H9 (cell line): Measurements from ENCODE around the gene FNIP1. TPM values are rescaled to one million over a fixed set of nuclear protein-coding genes. Genes with fewer than 3 reads are reported as not detected.

Source experiments
- DNase-seq: peaks from one replicate; pipeline ENCODE4 v3.0.0-alpha.2; 2017
- H2AFZ ChIP-seq: one replicate; pipeline ENCODE4 v1.6.1; 2013; ENCODE audit warnings: mild to moderate bottlenecking, low read length, control low read depth, moderate library complexity
- H2AK5ac ChIP-seq: 2 replicates; pipeline ENCODE4 v1.6.1; 2013; ENCODE audit warnings: low read length, control low read depth, mixed read lengths; ENCODE audit not compliant: insufficient read length
- H2BK120ac ChIP-seq: one replicate; pipeline ENCODE4 v1.6.1; 2013; ENCODE audit warnings: low read depth, mild to moderate bottlenecking, low read length, control low read depth, inconsistent platforms; ENCODE audit not compliant: poor library complexity, severe bottlenecking
- H2BK12ac ChIP-seq: 2 replicates; pipeline ENCODE4 v1.6.1; 2013; ENCODE audit warnings: low read length, control low read depth, mixed read lengths, low read depth; ENCODE audit not compliant: insufficient read length
- H2BK15ac ChIP-seq: 2 replicates; pipeline ENCODE4 v1.6.1; 2013; ENCODE audit warnings: low read depth, low read length, control low read depth
- H2BK20ac ChIP-seq: one replicate; pipeline ENCODE4 v1.6.1; 2013; ENCODE audit warnings: low read depth, mild to moderate bottlenecking, low read length, control low read depth, inconsistent platforms; ENCODE audit not compliant: poor library complexity, severe bottlenecking
- H2BK5ac ChIP-seq: 2 replicates; pipeline ENCODE4 v1.6.1; 2013; ENCODE audit warnings: low read length, control low read depth, mixed read lengths; ENCODE audit not compliant: insufficient read length
- H3K14ac ChIP-seq: 2 replicates; pipeline ENCODE4 v1.6.1; 2013; ENCODE audit warnings: low read length, control low read depth; ENCODE audit not compliant: insufficient read depth
- H3K18ac ChIP-seq: 2 replicates; pipeline ENCODE4 v1.6.1; 2013; ENCODE audit warnings: low read depth, mild to moderate bottlenecking, mixed read lengths, low read length, control low read depth; ENCODE audit not compliant: insufficient read length
- H3K23ac ChIP-seq: 2 replicates; pipeline ENCODE4 v1.6.1; 2013; ENCODE audit warnings: low read length, control low read depth, mixed read lengths, low read depth; ENCODE audit not compliant: insufficient read length
- H3K23me2 ChIP-seq: 2 replicates; pipeline ENCODE4 v1.6.1; 2013; ENCODE audit warnings: low read depth, mild to moderate bottlenecking, mixed read lengths, low read length, control low read depth; ENCODE audit not compliant: insufficient read length, poor library complexity, severe bottlenecking
- H3K27ac ChIP-seq: 2 replicates; pipeline ENCODE4 v1.5.1; 2013; ENCODE audit warnings: low read length, control low read depth, mixed read lengths, low read depth; ENCODE audit not compliant: insufficient read length
- H3K27me3 ChIP-seq: 2 replicates; pipeline ENCODE4 v1.6.1; 2013; ENCODE audit warnings: low read length, control low read depth, inconsistent platforms; ENCODE audit not compliant: insufficient read depth
- H3K4ac ChIP-seq: 2 replicates; pipeline ENCODE4 v1.6.1; 2013; ENCODE audit warnings: low read depth, mild to moderate bottlenecking, control low read depth, inconsistent platforms, low read length, moderate library complexity
- H3K4me1 ChIP-seq: 2 replicates; pipeline ENCODE4 v1.6.1; 2013; ENCODE audit warnings: low read length, control low read depth, inconsistent platforms; ENCODE audit not compliant: insufficient read depth
- H3K4me2 ChIP-seq: 2 replicates; pipeline ENCODE4 v1.6.1; 2013; ENCODE audit warnings: low read length, control low read depth, mixed read lengths; ENCODE audit not compliant: insufficient read length, insufficient read depth
- H3K56ac ChIP-seq: 2 replicates; pipeline ENCODE4 v1.6.1; 2013; ENCODE audit warnings: low read depth, mild to moderate bottlenecking, mixed read lengths, low read length, control low read depth; ENCODE audit not compliant: insufficient read length
- H3K79me1 ChIP-seq: 2 replicates; pipeline ENCODE4 v1.6.1; 2013; ENCODE audit warnings: low read depth, mild to moderate bottlenecking, moderate library complexity, low read length, control low read depth, inconsistent platforms; ENCODE audit not compliant: insufficient read depth, poor library complexity, severe bottlenecking
- H3K79me2 ChIP-seq: 2 replicates; pipeline ENCODE4 v1.6.1; 2013; ENCODE audit warnings: low read length, control low read depth, inconsistent platforms; ENCODE audit not compliant: insufficient read depth
- H3K9ac ChIP-seq: 2 replicates; pipeline ENCODE4 v1.6.1; 2013; ENCODE audit warnings: low read length, control low read depth, mixed read lengths; ENCODE audit not compliant: insufficient read length; ENCODE audit errors: extremely low read depth
- H3K9me3 ChIP-seq: one replicate; pipeline ENCODE4 v1.6.1; 2013; ENCODE audit warnings: low read depth, low read length, inconsistent platforms; ENCODE audit not compliant: control insufficient read depth
- H3T11ph ChIP-seq: one replicate; pipeline ENCODE4 v1.6.1; 2013; ENCODE audit warnings: mild to moderate bottlenecking, low read length, control low read depth, inconsistent platforms
- H4K20me1 ChIP-seq: one replicate; pipeline ENCODE4 v1.6.1; 2013; ENCODE audit not compliant: control insufficient read depth, insufficient read length, insufficient read depth
- H4K5ac ChIP-seq: 2 replicates; pipeline ENCODE4 v1.6.1; 2013; ENCODE audit warnings: low read depth, mild to moderate bottlenecking, mixed read lengths, low read length, control low read depth; ENCODE audit not compliant: insufficient read length
- H4K8ac ChIP-seq: replicated peaks from 2 replicates; pipeline ENCODE4 v1.6.1; 2013; ENCODE audit warnings: low read length, control low read depth, mixed read lengths, low read depth; ENCODE audit not compliant: insufficient read length
- H4K91ac ChIP-seq: 2 replicates; pipeline ENCODE4 v1.6.1; 2013; ENCODE audit warnings: low read depth, mild to moderate bottlenecking, moderate library complexity, mixed read lengths, low read length, control low read depth; ENCODE audit not compliant: insufficient read length
- H3K27ac Mint-ChIP-seq, 3 experiments: 2 replicates in 2 of 3; 3 replicates in 1 of 3; pipeline ENCODE4 v1.8.0; 2020 to 2021; ENCODE audit warnings: mixed read lengths in 3 of 3, mild to moderate bottlenecking in 1 of 3, moderate library complexity in 1 of 3
- H3K27me3 Mint-ChIP-seq: 2 replicates; pipeline ENCODE4 v1.8.0; 2021; ENCODE audit warnings: low read depth, mild to moderate bottlenecking, moderate library complexity, mixed read lengths
- H3K36me3 Mint-ChIP-seq, 3 experiments: 2 replicates in 2 of 3; 3 replicates in 1 of 3; pipeline ENCODE4 v1.8.0; 2020 to 2021; ENCODE audit warnings: low read depth in 3 of 3, mixed read lengths in 3 of 3; ENCODE audit not compliant: insufficient read depth in 1 of 3
- H3K4me1 Mint-ChIP-seq, 2 experiments: 2 replicates each; pipeline ENCODE4 v1.8.0; 2020; ENCODE audit warnings: mixed read lengths in 2 of 2
- H3K4me3 Mint-ChIP-seq, 2 experiments: 2 replicates in 1 of 2; 3 replicates in 1 of 2; pipeline ENCODE4 v1.8.0; 2020 to 2021; ENCODE audit warnings: mild to moderate bottlenecking in 2 of 2, mixed read lengths in 2 of 2, moderate library complexity in 1 of 2
- H3K9me3 Mint-ChIP-seq, 2 experiments: 2 replicates in 1 of 2; 3 replicates in 1 of 2; pipeline ENCODE4 v1.8.0; 2020; ENCODE audit warnings: mild to moderate bottlenecking in 2 of 2, mixed read lengths in 2 of 2, moderate library complexity in 1 of 2
- WGBS: extraction: QIAGEN DNeasy Blood & Tissue Kit; methylation state at CpG from one replicate; pipeline ENCODE4 v1.1.7; 2013; ENCODE audit warnings: missing lambda C conversion rate, low lambda C conversion rate, mixed read lengths; ENCODE audit not compliant: insufficient read length; ENCODE audit errors: extremely low coverage; 5-methylcytosine and 5-hydroxymethylcytosine counted together
- long read RNA-seq: library from polyadenylated mRNA; unstranded; transcript quantifications from one replicate; pipeline ENCODE4 v2.0.0, GENCODE V29; 2020
- total RNA-seq: library from RNA; stranded (reverse); gene quantifications from 2 replicates; pipeline ENCODE4 v1.2.1, GENCODE V29; 2021
- TF ChIP-seq, protein P1 (sequence below): fragments of 200-600 bp; sonication (generic); conservative IDR thresholded peaks from 3 replicates; pipeline ENCODE4 v1.8.0; 2021; ENCODE audit warnings: antibody characterized with exemption, mild to moderate bottlenecking

Gene FNIP1
- 13.4 TPM in 2 replicates for total RNA-seq
- long read RNA-seq, partial matches to known transcripts = 4 of 12 reads
- long read RNA-seq, other reads (novel, unspliced or antisense) = 4 of 12 reads

DNA sequence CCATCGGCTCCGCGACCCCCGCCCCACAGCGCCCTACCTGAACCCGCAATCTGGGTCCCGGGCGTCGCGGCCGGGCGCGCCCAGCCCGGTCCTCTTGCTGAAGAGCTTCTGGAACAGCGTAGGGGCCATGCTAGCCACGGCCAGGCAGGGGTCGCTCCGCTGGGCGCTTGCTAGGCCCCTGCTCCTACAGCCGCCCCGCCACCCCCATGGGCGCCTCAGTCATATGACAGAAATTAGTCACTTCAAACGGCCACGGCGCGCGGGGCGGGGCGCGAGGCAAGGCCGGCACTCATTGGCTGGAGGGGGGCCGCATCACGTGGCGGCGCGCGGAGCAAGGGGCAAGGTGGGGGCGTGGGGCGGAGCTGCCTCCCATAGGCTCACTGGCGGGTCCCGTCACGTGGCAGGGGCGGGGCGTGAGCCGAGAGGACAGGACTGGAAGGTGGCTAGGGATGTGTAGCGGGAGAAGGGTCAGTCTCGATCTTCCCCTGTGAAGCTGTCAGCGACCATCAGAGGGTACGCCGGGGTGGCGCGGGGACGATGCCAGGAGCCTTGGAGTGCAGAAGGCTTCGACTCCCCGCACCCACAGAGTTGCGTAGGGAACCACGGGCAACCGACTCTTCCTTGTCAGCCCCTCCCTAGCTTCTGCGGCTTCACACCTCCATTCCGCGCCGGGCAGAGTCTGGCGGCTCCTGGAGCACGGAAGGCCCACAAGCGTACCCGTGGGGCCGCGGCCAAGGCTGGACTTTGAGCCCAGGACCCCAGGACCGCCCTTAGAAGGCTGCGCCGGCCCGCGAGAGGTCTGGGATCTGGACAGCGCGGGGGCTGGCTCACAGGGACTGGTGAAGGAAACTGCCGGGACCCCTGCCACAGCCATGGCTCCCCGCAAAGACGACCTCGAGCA is at the start of gene FNIP1:
Gene FNIP1, minus strand, starts transcription at position 225 of the 901 bp plus-strand sequence. Its CDS starts 96 bp downstream, at position 129.
- Histone ChIP-seq H3K79me1 (peaks cover 3% of the 10 kb centered on the region), H3K79me2 (no peaks in the 10 kb centered on the region; the same call in 1 of the 2 replicates), H2BK120ac (no peak within 1 kb of the TSS), H3K9ac (peak within 1 kb of the TSS; percentile 90), H2AFZ (no peak within 1 kb of the TSS), H2BK5ac (no peak within 1 kb of the TSS), H2AK5ac (no peak within 1 kb of the TSS), H4K8ac (no peak within 1 kb of the TSS), H2BK15ac (no peak within 1 kb of the TSS), H3K4me1 (no peaks in the 10 kb centered on the region), H3K27ac (no peak within 1 kb of the TSS), H3K14ac (peak within 1 kb of the TSS; percentile 84), H3K18ac (peak within 1 kb of the TSS; percentile 63), H3K4me2 (peak within 1 kb of the TSS; percentile 92), H3K4ac (no peak within 1 kb of the TSS), H2BK20ac (no peak within 1 kb of the TSS), H4K20me1 (no peaks in the 10 kb centered on the region), H3K56ac (no peak within 1 kb of the TSS), H3K27me3 (no peaks in the 10 kb centered on the region), H2BK12ac (no peak within 1 kb of the TSS), H3K9me3 (no peaks in the 10 kb centered on the region), H4K91ac (no peak within 1 kb of the TSS), H3K23ac (no peak within 1 kb of the TSS), H4K5ac (no peak within 1 kb of the TSS), H3T11ph (no peak within 1 kb of the TSS), H3K23me2 (peaks cover 6% of the 10 kb centered on the region)
- H3K9me3 Mint-ChIP-seq = no peaks in the 10 kb centered on the region
- peak within 1 kb of the TSS; percentile 90 to 98 for H3K4me3 Mint-ChIP-seq
- peaks cover 0 to 4% (median 0%) of the 10 kb centered on the region in 3 experiments; a peak in 1 of 7 replicates for H3K36me3 Mint-ChIP-seq
- H3K4me1 Mint-ChIP-seq = peaks cover 14 to 18% of the 10 kb centered on the region in 2 experiments
- WGBS = no CpG with 5 or more reads among the region's 79 CpGs
- H3K27ac Mint-ChIP-seq = peak within 1 kb of the TSS; percentile 25 to 93 (median 91); a peak in 5 of 7 replicates
- peaks cover 13% of the 10 kb centered on the region for H3K27me3 Mint-ChIP-seq
- DNase-seq = peak; percentile 99
- TF ChIP-seq, protein P1, sequence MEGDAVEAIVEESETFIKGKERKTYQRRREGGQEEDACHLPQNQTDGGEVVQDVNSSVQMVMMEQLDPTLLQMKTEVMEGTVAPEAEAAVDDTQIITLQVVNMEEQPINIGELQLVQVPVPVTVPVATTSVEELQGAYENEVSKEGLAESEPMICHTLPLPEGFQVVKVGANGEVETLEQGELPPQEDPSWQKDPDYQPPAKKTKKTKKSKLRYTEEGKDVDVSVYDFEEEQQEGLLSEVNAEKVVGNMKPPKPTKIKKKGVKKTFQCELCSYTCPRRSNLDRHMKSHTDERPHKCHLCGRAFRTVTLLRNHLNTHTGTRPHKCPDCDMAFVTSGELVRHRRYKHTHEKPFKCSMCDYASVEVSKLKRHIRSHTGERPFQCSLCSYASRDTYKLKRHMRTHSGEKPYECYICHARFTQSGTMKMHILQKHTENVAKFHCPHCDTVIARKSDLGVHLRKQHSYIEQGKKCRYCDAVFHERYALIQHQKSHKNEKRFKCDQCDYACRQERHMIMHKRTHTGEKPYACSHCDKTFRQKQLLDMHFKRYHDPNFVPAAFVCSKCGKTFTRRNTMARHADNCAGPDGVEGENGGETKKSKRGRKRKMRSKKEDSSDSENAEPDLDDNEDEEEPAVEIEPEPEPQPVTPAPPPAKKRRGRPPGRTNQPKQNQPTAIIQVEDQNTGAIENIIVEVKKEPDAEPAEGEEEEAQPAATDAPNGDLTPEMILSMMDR = peak; percentile 35; the same call in 2 of the 3 replicates
